ENCODE data around the gene SSR2.

Gene SSR2

DNA sequence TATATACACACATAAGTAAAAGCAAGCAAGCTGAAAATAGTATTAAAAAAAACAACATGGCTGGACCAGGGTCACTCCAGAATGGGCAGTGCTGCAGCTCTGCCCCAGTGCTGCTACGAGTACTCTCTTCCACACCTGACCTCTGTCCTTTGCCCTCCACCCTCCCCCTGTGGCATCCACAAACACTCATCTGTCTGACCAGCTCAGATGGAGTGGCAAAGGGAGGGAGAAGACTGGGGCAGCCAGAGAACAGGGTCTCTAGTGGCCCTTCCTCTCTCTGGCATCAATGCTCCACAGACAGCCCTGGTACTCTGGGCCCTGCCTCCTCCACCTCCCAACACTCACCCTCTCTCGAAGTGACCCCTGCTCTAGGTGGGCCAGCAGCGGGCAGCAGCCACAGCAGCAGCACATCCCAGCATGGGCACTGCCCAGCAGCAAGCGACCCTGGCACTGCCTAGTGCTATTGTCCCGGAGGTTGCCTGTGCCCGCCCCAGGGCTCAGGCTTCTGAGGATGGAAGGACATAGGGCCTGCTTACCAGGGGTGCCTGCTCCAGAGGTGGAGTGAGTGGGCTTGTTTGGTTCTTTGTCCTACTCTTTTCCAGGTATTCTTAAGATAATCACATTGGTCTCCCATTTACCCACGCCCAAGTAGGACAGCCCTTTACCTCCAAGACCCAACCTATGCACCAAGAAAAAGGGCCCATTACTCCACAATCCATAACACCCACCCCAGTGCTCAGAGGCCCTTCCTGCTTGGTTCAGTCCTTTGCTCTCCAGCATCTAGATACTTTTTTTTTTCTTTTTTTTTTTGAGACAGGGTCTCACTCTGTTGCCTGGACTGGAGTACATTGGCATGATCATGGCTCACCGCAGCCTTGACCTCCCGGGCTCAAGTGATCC, 48.6 kb downstream of the SSR2 start:
- no peak for DNase-seq

DNA sequence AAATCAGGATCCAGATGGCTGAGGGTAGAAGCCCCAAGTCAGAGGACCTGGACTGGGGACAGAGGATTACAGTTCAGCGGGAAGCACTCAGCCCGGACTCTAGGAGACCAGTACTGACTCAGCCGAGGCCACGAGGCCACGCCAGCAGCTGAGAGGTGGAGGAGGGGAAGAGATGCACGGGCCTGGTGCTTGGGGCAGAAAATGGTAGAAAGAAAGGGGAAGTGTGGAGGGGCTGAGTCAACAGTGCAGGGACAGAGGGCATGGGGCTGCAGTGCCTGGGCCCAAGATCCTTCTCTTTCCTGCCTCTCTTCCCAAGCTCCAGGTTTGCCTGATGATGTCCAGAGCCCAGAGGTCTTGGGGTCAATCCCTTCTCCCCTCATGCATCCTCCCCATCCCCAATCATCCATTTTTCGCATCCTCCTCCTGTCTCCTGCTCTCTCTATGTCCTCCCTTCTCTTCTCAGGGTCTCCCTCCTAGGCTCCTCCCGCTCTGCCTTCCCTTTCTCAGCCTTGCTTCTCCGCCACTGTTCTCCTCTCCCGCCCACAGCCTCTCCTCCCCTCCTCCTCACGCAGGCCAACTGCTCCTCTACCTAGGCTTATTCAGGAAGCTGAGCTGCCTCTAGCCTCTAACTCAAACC, 50.1 kb downstream of the SSR2 start:
- DNase-seq: peak; percentile 59

DNA sequence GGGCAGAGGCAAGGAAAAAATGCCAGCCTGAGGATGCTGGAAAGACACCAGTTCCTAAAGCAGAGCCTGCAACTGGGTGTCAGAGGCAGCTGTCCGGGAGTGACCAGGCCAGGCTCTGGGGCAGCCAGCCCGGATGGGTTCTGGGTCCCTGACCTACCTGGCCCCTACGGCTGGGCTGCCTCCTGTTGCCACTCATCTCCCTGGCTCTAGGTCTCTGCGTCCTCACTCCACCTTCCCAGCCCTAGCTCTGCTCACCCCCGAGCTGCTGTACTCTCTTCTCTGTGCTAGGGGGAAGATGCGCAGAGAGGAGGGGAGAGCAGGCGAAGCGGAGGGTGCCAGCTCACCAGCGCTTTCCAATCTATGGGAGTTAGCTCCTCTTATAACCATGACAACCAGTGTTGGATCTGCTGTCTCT, 51.4 kb downstream of the SSR2 start:
- no peak for DNase-seq

DNA sequence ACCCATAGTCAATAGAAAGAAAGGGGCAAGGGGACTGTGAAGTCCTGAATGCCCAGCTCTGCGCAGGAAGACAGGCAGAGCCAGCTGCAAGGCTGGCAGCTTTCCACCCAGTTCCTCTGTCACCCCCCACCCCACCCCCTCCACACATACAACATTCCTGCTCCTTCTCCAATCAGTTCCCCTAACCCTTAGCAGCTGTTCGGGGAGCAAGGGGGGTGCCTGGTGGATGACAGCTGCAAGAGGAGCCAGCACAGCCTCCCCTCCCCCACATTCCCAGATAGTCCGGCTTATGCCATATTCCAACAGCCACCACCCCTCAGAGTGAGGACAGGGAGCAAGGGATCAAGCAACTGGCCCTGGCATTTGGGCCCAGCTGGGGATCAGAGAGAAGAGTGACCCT, 52.1 kb downstream of the SSR2 start:
- DNase-seq: no peak

DNA sequence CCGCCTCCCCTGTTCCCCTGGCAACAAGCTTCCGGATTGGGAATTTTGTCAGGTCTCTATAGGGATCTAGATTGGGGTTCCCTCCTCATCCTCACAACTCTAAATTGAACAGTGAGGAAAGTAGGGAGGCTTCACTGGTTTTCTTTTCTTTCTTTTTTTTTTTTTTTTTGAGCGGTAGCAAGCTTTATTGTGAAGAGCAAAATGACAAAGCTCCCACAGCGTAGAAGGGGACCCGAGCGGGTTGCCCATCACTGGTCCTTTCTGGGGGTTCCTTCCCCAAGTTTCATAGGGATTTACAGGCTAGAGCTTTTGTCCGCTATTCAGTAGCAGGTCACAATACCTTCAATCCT, 52.7 kb downstream of the SSR2 start:
- no peak for DNase-seq

DNA sequence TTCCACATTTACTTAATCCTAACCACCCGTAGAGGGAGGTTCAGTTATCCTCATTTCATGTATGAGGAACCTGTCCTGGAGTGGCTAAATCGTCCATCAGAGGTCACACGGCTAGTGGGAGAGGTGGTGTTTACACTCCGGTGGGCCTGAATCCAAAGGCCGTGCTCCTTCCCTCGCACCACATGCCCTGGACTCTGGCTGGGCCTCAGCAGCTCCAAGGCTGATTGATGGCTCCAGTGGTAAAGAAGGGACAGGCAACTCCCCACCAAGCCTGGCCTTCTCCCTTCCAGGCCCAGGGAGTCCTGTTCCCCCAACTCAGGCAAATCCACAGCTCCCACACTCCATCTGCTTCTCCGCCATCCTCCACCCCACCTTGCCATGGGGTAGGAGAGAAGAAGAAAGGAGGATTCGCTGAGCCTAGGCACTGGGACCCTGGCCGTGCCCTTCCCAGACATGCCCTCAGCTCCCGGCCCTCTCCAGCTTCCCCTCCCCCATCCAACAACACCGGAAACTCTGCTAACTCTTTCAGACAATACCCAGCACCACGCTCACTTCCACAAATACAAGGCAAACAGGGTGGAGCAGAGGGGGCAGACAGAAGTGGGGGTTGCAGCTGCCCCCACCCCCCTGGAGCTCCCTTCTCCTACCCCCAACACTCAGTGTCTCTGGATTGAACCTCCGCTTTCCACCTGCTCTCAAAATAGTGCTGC, 53.3 kb downstream of the SSR2 start:
- peak; percentile 59 for DNase-seq

DNA sequence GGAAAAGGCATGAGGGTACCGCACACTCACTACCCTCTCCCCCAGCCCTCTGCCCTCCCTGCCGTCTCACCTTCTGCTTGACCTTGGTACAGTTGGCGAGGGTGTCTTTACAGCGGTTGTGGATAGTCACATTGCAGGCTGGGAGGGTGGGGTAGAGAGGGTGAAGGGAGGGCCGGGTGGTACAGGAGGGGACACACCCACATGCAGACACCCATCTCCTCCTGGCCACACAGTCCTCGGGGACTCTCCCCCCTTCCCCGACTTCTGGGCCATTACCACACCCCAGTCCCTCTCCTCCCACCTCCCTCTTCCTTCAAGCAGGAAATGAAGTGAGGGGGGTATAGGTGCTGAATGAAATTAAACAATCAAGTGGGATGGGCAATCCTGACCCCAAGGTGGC, 54.0 kb downstream of the SSR2 start:
- no peak for DNase-seq

DNA sequence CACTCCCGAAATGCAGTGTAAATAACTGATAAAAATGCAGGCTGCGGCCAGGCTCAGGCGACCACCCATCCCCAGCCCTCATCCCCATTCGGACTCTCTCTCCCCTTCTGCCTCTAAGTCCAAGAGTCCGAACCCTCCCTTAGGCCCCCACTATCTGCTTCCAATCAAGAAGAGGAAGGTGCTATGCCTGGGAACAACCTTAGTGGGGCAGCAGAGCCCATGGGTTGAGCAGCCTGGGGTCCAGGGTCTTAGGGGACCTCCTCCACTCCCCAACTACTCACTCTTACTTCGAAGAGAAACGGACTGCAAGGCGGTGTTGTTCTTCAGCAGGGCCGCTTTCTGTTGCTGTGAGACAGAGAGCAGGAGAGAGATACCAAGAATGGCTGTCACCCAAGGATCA, 54.6 kb downstream of the SSR2 start:
- DNase-seq: no peak

DNA sequence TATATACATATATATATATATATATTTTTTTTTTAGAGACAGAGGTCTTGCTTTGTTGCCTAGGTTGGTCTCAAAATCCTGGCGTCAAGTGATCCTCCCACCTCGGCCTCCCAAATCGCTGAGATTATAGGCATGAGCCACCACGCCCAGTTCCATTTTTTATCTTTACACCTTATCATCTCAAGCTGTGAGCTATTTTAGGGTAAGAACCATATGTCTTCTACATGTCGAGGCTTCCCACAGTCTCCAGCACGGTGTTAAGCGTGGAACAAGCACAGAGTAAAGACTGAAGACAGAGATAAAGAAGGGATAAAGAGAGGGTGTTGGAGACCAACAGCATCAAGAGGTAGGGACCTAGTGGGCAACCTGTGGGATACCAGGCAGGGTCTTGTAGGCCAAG, 56.6 kb downstream of the SSR2 start:
- no peak for DNase-seq

DNA sequence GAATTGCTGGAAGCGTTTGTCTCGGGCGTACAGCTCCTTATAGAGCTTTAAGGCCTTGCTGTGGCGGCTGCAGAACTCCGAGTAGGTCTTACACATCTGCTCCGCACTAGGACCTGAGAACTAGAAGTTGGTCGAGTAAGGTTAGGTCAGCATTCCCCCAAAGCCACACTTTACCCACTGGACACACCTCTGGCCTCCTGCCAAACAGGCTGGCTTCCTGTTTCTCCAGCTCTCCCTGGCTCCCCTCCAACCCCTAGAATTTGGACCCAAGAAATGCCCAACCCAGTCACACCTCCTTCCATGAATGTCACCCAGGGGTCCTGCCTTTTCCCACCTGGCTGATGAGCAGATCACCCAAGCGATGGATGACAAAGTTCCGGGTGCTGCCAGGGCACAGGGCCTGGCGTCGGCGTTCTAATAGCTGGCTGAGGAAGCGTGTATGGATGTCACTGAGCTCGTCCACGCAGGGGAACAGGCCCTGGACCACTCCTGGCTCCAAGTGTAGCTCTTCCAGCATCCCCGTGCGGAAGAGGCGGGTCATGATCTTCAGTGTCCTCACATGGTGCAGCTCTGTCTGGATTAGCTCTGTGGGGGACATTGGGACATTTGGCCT, 58.0 kb downstream of the SSR2 start:
- DNase-seq: no peak

DNA sequence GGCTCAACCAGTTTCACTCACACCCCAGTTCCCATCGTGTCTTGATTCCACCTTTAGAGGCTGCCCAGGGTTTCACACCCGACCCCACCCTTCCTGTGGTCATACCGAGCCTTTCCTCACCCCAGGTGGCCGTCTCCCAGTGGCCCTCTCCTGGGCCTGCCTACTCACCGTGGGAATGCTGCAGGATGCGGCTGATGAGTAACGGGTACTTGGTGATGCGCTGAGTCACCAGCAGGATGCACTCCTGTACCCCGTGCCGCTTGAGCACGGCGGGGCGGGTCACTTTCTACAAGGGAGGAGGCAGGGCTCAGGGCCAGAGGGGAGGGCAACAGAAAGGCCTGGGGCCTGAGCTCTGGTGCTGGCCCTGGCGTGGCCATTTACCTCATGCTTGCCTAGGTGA, 58.8 kb downstream of the SSR2 start:
- DNase-seq: peak; percentile 42

DNA sequence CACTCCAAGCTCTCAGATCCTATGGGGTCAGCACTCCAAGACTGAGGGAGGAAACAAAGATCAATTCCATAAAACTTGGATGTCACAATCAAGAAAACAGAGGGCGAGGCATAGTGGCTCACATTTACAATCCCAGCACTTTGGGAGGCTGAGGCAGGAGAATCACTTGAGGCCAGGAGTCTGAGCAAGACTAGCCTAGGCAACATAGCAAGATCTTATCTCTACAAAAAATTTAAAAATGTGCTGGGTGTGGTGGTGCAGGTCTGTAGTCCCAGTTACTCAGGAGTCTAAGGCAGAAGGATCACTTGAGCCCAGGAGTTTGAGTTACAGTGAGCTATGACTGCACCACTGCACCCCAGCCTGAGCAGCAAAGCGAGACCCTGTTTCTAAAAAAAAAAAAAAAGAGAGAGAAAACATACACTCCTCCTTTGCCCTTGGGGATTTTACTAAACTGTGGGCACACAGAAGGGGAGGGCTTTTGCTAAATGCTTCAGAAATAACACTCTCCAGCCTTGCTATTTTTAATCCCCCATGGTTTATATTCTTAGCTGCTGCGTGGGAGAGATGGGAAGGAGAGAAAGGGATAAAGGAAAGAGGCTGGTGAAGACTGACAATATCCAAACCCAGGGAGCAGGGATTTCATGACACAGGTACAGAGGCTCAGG, 60.5 kb downstream of the SSR2 start:
- DNase-seq: no peak

Data from CD4-positive, alpha-beta T cell treated with Interleukin-6 for 4 hours (primary cell).